ENCODE measurements around the gene FIP1L1. TPM values are rescaled to one million over a fixed set of nuclear protein-coding genes. Genes with fewer than 3 reads are reported as not detected.

The FIP1L1 gene
- total RNA-seq, 2 experiments from 2014 or later: 49.9 to 55.4 TPM

DNA sequence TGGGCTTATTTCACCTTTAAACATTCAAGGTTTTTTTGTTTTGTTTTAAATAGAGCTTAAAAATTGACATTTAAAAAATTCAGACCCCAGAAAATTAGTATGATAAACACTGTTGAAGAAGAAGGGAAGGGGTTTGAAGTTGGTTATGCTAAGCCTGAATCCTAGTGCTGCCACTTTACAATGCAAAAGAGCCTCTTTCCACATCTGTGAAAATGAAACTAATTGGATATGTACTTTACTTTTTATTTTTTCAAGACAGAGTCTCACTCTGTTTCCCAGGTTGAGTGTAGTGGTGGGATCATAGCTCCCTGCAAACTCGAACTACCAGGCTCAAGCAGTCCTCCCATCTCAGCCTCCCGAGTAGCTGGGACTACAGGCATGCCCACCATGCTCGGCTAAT lies 41.8 kb downstream of the FIP1L1 start:
- Mint-ChIP-seq H3K36me3 (ENCODE audit: low read depth) (peaks cover 13% of the 10 kb centered on the region), H3K9me3 (no peaks in the 10 kb centered on the region), H3K27me3 (ENCODE audit: low read depth) (no peaks in the 10 kb centered on the region), H3K4me1 (ENCODE audit: low read depth) (peaks cover 15% of the 10 kb centered on the region), H3K4me3 (no peak overlapping the region), H3K27ac (no peak overlapping the region)
- intact Hi-C loops (cut with micrococcal nuclease): no loop called here
- CTCF ChIA-PET: interaction anchor here (0.7 kb wide), 1 partner anchor 293 kb away, joined by 3 read pairs; no protein-coding TSS in a partner anchor
- no peak for DNase-seq

DNA sequence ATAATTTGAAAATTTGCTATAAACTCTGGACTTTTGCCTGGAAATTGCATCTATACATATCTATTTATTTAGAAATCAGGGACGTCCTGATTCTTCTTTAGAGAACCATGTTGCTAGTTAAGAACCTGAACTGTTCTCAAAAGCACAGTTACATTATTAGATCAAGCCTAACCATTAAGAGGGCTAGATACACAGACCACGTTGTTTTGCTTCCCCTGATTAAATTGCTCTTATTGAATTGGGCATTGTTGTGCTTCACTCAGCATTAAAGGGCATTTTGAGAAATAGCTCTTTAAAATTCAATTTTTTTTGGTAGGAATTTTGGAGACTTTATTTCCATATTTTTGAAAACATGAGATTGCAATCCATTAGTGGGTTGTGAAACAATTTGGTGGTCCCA lies 44.4 kb downstream of the FIP1L1 start:
- Mint-ChIP-seq H3K27me3 (ENCODE audit: low read depth) (no peaks in the 10 kb centered on the region), H3K27ac (no peak overlapping the region), H3K4me1 (ENCODE audit: low read depth) (peaks cover 4% of the 10 kb centered on the region), H3K36me3 (ENCODE audit: low read depth) (peaks cover 10% of the 10 kb centered on the region), H3K9me3 (no peaks in the 10 kb centered on the region), H3K4me3 (no peak overlapping the region)
- intact Hi-C loops (cut with micrococcal nuclease): no loop called here
- CTCF ChIA-PET: no interaction called here
- DNase-seq: no peak

DNA sequence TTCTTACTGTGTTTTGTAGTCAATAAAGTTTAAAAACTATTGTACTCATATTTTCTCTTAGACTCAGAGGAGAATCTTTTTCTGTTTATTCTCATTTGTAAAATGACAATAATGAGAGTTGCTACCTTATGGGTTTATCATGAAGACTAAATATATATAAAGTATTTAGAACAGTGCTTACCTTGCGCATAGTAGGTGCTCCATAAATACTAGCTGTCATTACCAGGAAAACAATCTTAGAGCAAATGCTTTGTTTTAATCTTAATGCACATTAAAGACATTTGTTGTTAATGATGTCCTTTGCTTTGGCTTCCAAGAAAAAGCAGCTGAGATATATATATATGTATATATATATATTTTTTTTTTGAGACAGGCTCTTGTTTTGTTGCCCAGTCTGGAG lies 44.9 kb downstream of the FIP1L1 start:
- peaks cover 4% of the 10 kb centered on the region for H3K4me1 Mint-ChIP-seq (ENCODE audit: low read depth)
- no peak overlapping the region for H3K4me3 Mint-ChIP-seq
- no peaks in the 10 kb centered on the region for H3K9me3 Mint-ChIP-seq
- H3K27ac Mint-ChIP-seq: no peak overlapping the region
- no peak for DNase-seq
- peaks cover 10% of the 10 kb centered on the region for H3K36me3 Mint-ChIP-seq (ENCODE audit: low read depth)
- CTCF ChIA-PET: no interaction called here
- intact Hi-C loops (cut with micrococcal nuclease): no loop called here
- H3K27me3 Mint-ChIP-seq (ENCODE audit: low read depth): no peaks in the 10 kb centered on the region

DNA sequence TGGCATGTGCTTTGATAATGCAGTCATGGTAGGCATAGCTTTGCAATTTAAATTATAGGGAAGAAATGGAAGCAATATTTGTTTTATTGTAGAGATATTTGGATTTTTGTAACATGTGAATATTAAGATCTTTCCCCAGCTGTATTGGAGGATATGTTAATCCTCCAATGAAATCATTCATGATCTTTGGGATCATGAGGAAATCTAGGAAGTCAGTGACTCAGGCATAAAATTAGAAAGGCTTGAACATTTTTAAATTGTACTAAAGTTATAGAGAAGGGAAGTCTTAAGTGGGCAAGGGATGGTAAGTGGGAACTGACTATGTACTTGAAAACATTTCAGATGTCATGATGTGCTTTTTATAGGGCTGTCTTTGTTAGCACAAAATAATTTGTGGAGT lies 46.8 kb downstream of the FIP1L1 start:
- Mint-ChIP-seq H3K27ac (no peak overlapping the region), H3K4me1 (ENCODE audit: low read depth) (no peaks in the 10 kb centered on the region), H3K27me3 (ENCODE audit: low read depth) (no peaks in the 10 kb centered on the region), H3K36me3 (ENCODE audit: low read depth) (peaks cover 12% of the 10 kb centered on the region), H3K4me3 (no peak overlapping the region), H3K9me3 (no peaks in the 10 kb centered on the region)
- DNase-seq: no peak
- CTCF ChIA-PET: no interaction called here
- intact Hi-C loops (cut with micrococcal nuclease): no loop called here

DNA sequence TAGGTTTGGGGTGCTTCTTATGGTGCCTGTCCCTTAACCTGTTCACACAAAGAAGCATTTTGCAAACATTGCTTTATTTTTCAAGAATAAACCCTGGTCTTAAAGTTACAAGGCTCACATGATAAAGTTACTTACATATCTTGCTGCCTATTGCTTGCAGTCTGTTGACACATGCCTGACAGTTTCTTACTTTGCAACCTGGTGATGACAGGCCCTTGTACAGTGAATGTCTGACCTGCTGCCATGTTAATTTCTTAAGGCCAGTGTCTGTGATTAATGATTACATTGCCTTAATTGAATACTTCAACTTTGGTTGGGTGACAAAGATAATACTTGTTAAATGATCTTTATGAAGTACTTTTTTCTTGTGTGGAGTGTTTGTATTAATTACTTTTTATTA lies 49.9 kb downstream of the FIP1L1 start:
- peaks cover 26% of the 10 kb centered on the region for H3K36me3 Mint-ChIP-seq (ENCODE audit: low read depth)
- intact Hi-C loops (cut with micrococcal nuclease): no loop called here

DNA sequence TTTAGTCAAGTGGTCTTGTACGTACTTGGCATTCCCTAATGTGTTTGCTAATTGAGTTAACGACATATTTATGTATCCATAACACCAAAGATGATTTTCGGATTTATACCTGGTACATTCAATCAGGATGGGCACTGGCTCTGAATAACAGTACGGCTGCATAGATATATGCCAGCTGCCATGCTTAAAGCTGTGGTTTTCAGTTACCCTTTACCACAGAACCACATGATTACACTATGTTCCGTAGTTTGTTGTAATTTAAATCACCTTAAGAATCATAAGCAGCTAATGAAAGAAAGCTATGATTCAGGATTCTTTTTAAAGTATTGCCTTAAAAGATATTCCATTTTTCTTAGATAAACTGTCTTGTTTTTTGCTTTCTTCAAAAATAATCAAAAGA lies 53.6 kb downstream of the FIP1L1 start:
- no peak for DNase-seq
- Mint-ChIP-seq H3K27me3 (ENCODE audit: low read depth) (no peaks in the 10 kb centered on the region), H3K36me3 (ENCODE audit: low read depth) (peaks cover 36% of the 10 kb centered on the region), H3K4me3 (no peak overlapping the region), H3K9me3 (no peaks in the 10 kb centered on the region), H3K27ac (no peak overlapping the region), H3K4me1 (ENCODE audit: low read depth) (peaks cover 21% of the 10 kb centered on the region)
- CTCF ChIA-PET: no interaction called here
- intact Hi-C loops (cut with micrococcal nuclease): loop anchor here (5.0 kb wide), 1 partner anchor 54 kb away; the partner anchor contains the start of gene FIP1L1

More for the DNA sequence above, 49.9 kb downstream of the FIP1L1 start:
- Mint-ChIP-seq H3K9me3 (no peaks in the 10 kb centered on the region), H3K4me1 (ENCODE audit: low read depth) (peaks cover 13% of the 10 kb centered on the region), H3K4me3 (no peak overlapping the region), H3K27me3 (ENCODE audit: low read depth) (no peaks in the 10 kb centered on the region), H3K27ac (no peak overlapping the region)
- CTCF ChIA-PET: no interaction called here
- no peak for DNase-seq

DNA sequence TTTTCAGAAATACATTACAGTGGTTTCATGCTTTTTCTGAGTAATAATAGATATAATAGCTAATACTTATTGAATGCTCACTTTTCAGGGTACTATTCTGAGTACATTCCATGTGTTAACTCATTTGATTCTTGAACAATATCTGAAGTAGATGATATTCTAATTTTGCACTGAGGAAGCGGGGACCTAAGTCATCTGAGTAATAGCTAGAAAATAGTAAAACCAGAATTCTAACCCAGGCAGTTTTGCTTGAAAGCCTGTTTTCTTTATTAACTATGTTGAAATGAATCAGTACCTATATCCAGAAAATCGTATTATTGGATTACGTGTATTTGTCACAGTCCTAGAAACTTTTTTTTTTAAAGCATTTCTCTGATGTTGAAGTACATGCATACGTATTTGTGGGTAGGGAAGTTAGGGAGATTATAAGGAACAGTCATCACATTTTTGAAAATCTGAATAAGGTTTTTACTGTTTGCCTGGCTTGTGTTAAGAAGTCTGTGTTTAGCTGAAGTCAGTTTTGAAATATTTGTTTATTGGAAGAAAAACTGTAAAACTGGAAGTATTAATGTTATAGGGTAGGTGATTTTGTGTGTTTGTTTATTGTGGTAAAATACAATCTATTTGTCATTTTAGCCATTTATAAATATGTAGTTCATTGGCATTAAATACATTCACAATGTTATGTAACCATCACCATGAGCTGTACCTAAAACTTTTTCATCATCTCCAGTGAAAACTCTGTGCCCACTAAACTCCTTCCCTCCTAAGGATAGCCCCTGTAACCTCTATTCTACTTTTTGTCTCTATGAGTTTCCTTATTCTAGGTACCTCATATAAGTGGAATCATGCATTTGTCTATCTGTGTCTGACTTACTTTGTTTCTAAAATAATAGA lies 55.3 kb downstream of the FIP1L1 start:
- H3K27me3 Mint-ChIP-seq (ENCODE audit: low read depth): no peaks in the 10 kb centered on the region
- H3K9me3 Mint-ChIP-seq: no peaks in the 10 kb centered on the region
- intact Hi-C loops (cut with micrococcal nuclease): loop anchor here (2.0 to 5.0 kb wide), 3 partner anchors 18 to 630 kb away; partner anchors contain the start of gene FIP1L1
- no peak overlapping the region for H3K4me3 Mint-ChIP-seq
- H3K4me1 Mint-ChIP-seq (ENCODE audit: low read depth): peaks cover 26% of the 10 kb centered on the region
- no peak for DNase-seq
- H3K36me3 Mint-ChIP-seq (ENCODE audit: low read depth): peaks cover 41% of the 10 kb centered on the region
- CTCF ChIA-PET: interaction anchor here (0.6 kb wide), 1 partner anchor 158 kb away, joined by 3 read pairs; no protein-coding TSS in a partner anchor
- no peak overlapping the region for H3K27ac Mint-ChIP-seq

DNA sequence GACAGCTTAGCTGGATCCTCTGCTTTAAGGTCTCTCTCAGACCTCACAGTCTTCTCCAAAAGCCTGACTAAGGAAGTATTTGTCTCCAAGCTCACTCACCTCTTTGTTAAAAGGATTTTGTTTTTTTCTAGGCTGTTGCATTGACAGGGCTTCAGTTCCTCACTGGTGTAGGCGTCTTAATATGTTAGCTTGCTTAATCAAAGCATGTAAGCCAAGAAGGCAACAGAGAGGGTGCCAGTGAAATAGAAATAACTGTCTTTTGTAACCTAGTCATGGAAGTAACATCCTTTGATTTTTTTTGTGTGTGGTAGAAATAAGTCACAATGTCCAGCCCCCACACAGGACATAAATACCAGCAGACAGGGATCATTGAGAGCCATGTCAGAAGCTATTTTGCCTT lies 58.8 kb downstream of the FIP1L1 start:
- intact Hi-C loops (cut with micrococcal nuclease): no loop called here
- H3K27ac Mint-ChIP-seq: no peak overlapping the region

DNA sequence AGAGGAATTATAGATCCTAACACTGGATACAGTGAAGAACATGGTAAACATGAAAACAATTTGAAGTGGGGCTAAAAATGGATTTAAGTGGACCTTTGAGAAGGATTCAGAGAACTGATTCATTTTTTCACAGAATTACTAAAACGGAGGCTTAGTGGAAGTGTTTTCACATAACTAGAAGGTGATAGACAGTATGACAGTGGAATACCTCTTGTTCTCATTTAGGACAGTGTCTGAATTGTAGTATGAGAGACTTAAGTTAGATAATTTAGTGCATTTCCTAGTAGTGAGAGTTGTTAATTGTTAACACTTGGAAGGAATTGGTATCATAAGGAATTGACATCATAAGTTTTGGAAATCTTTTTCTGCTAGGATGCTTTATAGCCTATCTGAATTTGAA lies 64.1 kb downstream of the FIP1L1 start:
- no peaks in the 10 kb centered on the region for H3K27me3 Mint-ChIP-seq (ENCODE audit: low read depth)
- no peak for DNase-seq
- H3K4me1 Mint-ChIP-seq (ENCODE audit: low read depth): peaks cover 6% of the 10 kb centered on the region
- H3K9me3 Mint-ChIP-seq: no peaks in the 10 kb centered on the region
- CTCF ChIA-PET: no interaction called here
- H3K36me3 Mint-ChIP-seq (ENCODE audit: low read depth): peaks cover 41% of the 10 kb centered on the region
- intact Hi-C loops (cut with micrococcal nuclease): no loop called here
- H3K27ac Mint-ChIP-seq: no peak overlapping the region
- H3K4me3 Mint-ChIP-seq: no peak overlapping the region

More for the DNA sequence above, 58.8 kb downstream of the FIP1L1 start:
- Mint-ChIP-seq H3K4me3 (no peak overlapping the region), H3K9me3 (no peaks in the 10 kb centered on the region), H3K36me3 (ENCODE audit: low read depth) (peaks cover 30% of the 10 kb centered on the region), H3K27me3 (ENCODE audit: low read depth) (no peaks in the 10 kb centered on the region), H3K4me1 (ENCODE audit: low read depth) (peaks cover 19% of the 10 kb centered on the region)
- CTCF ChIA-PET: interaction anchor here (0.5 kb wide), 2 partner anchors 54 to 708 kb away, joined by 3 to 4 read pairs; no protein-coding TSS in a partner anchor
- DNase-seq: no peak

DNA sequence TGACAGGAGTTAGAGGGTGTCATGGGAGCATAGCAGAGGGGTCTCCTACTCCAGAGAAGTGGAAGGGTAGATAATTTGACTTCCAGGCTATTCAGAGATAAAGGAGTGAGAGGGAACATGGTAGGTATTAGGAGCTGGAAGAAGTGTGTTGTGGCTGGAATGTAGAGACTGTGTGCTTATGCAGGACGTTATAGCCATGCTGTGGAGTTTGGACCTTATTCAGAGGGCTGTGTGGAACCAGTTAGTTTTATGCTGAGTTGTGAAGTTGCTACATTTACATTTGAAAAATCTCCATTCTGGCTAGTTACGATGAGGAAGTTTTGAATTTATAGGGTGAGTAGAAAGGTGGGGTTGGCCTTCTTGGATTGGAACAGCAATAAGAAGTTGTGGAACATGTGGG lies 67.5 kb downstream of the FIP1L1 start:
- intact Hi-C loops (cut with micrococcal nuclease): no loop called here
- no peak for DNase-seq
- Mint-ChIP-seq H3K27me3 (ENCODE audit: low read depth) (no peaks in the 10 kb centered on the region), H3K4me3 (no peak overlapping the region), H3K4me1 (ENCODE audit: low read depth) (no peaks in the 10 kb centered on the region), H3K9me3 (no peaks in the 10 kb centered on the region), H3K36me3 (ENCODE audit: low read depth) (peaks cover 35% of the 10 kb centered on the region), H3K27ac (no peak overlapping the region)
- CTCF ChIA-PET: no interaction called here

DNA sequence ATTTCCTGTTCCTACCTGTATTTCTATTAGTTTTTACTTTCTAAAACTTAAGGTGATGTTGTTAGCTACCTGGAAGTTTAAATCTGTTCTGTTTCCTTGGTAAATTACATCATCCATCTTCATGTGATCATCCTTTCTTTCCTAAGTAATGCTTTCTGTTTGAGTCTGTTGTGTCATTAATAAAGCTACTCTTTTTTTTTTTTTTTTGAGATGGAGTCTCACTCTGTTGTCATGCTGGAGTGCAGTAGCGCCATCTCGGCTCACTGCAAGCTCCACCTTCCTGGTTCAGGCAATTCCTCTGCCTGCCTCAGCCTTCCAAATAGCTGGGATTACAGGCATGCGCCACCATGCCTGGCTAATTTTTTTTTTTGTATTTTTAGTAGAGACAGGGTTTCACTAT lies 73.3 kb downstream of the FIP1L1 start:
- intact Hi-C loops (cut with micrococcal nuclease): no loop called here
- Mint-ChIP-seq H3K27me3 (ENCODE audit: low read depth) (no peaks in the 10 kb centered on the region), H3K36me3 (ENCODE audit: low read depth) (peaks cover 30% of the 10 kb centered on the region), H3K9me3 (no peaks in the 10 kb centered on the region), H3K27ac (peak overlapping the region; percentile 36), H3K4me3 (no peak overlapping the region), H3K4me1 (ENCODE audit: low read depth) (peaks cover 6% of the 10 kb centered on the region)
- DNase-seq: no peak
- CTCF ChIA-PET: interaction anchor here (1.0 kb wide), 1 partner anchor 12 kb away, joined by 3 read pairs; no protein-coding TSS in a partner anchor

DNA sequence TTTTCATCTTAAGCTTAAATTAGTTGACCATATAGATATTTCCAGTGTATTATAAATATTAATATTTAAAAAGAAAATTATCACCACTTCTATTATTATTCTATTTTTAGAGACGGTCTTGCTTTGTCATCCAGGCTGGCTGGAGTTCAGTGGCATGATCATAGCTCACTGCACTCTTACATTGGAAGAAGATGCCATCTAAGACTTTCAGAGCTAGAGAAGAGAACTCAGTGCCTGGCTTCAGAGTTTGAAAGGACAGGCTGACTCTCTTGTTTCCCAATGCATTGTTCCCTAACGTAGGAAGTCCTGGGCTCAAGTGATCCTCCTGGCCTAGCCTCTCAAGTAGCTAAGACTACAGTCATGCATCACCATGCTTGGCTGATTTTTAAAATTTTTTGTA lies 75.9 kb downstream of the FIP1L1 start:
- intact Hi-C loops (cut with micrococcal nuclease): no loop called here
- no peak for DNase-seq
- Mint-ChIP-seq H3K27ac (no peak overlapping the region), H3K36me3 (ENCODE audit: low read depth) (peaks cover 30% of the 10 kb centered on the region), H3K27me3 (ENCODE audit: low read depth) (no peaks in the 10 kb centered on the region), H3K4me1 (ENCODE audit: low read depth) (peaks cover 6% of the 10 kb centered on the region), H3K9me3 (no peaks in the 10 kb centered on the region), H3K4me3 (no peak overlapping the region)
- CTCF ChIA-PET: no interaction called here

DNA sequence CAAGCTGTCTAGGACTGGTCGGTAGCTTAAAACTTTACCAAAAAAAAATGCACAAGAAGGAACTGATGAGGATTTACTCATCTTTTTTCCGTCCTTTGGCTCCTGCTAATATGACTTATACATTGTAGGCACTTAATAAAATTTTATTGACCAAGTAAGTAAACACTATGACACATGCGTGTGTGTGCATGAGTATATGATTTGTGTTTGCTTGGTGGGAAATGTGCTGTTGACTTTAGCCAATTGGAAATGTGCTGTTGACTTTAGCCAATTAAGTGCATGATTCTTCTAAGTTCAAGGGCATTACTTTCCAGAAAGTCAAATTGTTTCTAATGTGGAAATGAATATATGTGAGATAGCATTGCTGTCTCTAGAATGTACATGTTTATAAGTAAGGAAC lies 78.3 kb downstream of the FIP1L1 start:
- intact Hi-C loops (cut with micrococcal nuclease): no loop called here
- no peak for DNase-seq
- Mint-ChIP-seq H3K36me3 (ENCODE audit: low read depth) (peaks cover 42% of the 10 kb centered on the region), H3K27ac (no peak overlapping the region), H3K9me3 (no peaks in the 10 kb centered on the region), H3K4me1 (ENCODE audit: low read depth) (peaks cover 3% of the 10 kb centered on the region), H3K4me3 (no peak overlapping the region), H3K27me3 (ENCODE audit: low read depth) (no peaks in the 10 kb centered on the region)
- CTCF ChIA-PET: no interaction called here

Data from activated naive CD4-positive, alpha-beta T cell treated with anti-CD3 and anti-CD28 coated beads for 36 hours (primary cell).